ENCODE measurements around the gene VTI1A. TPM values are rescaled to one million over a fixed set of nuclear protein-coding genes. Genes with fewer than 3 reads are reported as not detected.

Gene VTI1A
- total RNA-seq, 1 donor from 2014 or later, result 34.2 TPM

DNA sequence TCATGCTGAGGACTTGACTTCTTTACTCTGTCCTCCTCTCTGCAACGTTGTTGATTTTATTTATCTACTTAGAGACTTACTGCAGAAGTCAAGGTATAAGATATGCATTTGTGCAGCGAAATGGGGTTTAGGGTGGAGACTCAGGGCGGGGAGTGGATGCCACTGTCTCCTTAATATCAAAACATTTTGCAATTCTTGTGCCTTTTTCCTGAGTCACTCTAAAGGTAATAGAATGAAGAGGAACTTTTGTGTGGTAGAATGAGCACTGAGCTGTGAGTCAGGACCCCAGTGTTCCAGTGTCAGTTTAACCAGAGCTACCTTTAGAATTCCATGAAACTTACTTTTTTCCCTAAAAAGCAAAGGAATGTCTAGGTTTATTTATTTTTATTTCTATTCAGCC is 78.2 kb downstream of the VTI1A start:
- Mint-ChIP-seq H3K27ac (ENCODE audit: unreplicated experiment) (no peak overlapping the region), H3K4me3 (no peak overlapping the region), H3K27me3 (ENCODE audit: low read depth) (no peaks in the 10 kb centered on the region), H3K36me3 (ENCODE audit: low read depth) (no peaks in the 10 kb centered on the region), H3K9me3 (no peaks in the 10 kb centered on the region), H3K4me1 (peaks cover 8% of the 10 kb centered on the region)
- TF ChIP-seq, protein P1, sequence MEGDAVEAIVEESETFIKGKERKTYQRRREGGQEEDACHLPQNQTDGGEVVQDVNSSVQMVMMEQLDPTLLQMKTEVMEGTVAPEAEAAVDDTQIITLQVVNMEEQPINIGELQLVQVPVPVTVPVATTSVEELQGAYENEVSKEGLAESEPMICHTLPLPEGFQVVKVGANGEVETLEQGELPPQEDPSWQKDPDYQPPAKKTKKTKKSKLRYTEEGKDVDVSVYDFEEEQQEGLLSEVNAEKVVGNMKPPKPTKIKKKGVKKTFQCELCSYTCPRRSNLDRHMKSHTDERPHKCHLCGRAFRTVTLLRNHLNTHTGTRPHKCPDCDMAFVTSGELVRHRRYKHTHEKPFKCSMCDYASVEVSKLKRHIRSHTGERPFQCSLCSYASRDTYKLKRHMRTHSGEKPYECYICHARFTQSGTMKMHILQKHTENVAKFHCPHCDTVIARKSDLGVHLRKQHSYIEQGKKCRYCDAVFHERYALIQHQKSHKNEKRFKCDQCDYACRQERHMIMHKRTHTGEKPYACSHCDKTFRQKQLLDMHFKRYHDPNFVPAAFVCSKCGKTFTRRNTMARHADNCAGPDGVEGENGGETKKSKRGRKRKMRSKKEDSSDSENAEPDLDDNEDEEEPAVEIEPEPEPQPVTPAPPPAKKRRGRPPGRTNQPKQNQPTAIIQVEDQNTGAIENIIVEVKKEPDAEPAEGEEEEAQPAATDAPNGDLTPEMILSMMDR (conservative IDR thresholded peaks at IDR 0.05), result no peak
- DNase-seq (ENCODE audit: low read depth, low spot score), result no peak

DNA sequence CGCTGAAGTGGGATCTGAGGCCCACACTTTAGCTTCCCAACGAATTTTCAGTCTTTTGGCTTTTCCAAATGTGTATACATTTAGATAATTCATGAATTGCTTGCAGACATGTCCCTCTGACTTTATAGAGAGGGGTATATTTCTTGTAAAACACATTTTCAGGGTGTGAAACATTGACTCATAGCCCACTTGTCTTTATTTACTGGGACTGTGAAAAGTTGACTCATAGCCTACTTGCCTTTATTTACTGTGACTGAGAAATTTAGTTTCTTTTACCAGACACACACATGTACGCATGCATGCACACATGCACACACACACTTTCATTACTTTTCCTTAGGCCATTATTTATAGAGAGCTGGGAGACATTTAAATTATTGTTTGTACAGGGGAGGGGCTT is 79.1 kb downstream of the VTI1A start:
- Mint-ChIP-seq H3K36me3 (ENCODE audit: low read depth) (no peaks in the 10 kb centered on the region), H3K9me3 (no peaks in the 10 kb centered on the region), H3K27me3 (ENCODE audit: low read depth) (no peaks in the 10 kb centered on the region), H3K4me1 (peaks cover 8% of the 10 kb centered on the region), H3K4me3 (no peak overlapping the region), H3K27ac (ENCODE audit: unreplicated experiment) (no peak overlapping the region)
- TF ChIP-seq, protein P1 (conservative IDR thresholded peaks at IDR 0.05), result no peak
- no peak for DNase-seq (ENCODE audit: low read depth, low spot score)

DNA sequence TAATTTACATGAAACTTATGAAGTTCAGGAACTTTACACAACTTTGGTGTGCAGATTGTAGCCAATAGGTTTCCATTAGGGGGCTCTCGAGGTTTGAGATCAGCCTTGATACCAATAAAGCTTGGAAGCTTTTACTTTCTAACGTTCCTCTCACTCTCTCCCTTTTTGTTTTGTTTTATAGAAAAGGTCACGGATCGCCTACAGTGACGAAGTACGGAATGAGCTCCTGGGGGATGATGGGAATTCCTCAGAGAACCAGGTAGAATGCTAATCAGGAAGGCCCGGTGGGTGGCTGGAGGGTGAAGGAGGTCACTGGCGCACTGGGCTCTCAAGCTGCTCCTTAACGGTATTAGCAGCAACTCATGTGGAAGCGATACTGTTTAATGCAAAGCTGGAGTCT is 79.9 kb downstream of the VTI1A start:
- Mint-ChIP-seq H3K9me3 (no peaks in the 10 kb centered on the region), H3K4me1 (peaks cover 12% of the 10 kb centered on the region), H3K36me3 (ENCODE audit: low read depth) (no peaks in the 10 kb centered on the region), H3K4me3 (no peak overlapping the region), H3K27me3 (ENCODE audit: low read depth) (no peaks in the 10 kb centered on the region), H3K27ac (ENCODE audit: unreplicated experiment) (no peak overlapping the region)
- TF ChIP-seq, protein P1 (conservative IDR thresholded peaks at IDR 0.05), result no peak
- DNase-seq (ENCODE audit: low read depth, low spot score), result no peak

DNA sequence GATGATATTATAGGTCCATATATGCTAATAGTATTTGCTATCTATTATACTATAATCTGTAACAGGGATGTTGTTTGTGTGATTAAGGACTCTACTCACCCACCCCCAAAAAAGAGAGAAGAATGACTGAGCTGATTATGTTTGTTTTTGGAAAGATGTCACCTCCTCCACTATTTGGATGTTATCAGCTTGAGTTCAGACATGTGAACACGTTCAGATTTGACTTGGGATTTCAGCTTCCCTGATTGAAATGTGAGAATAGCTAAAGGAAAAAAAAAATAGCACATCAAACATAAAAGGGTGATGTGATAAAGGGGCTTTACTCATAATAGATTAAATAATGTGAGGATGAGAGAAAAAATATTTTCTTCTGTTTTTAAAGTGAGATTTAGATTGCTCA is 81.2 kb downstream of the VTI1A start:
- Mint-ChIP-seq H3K9me3 (no peaks in the 10 kb centered on the region), H3K27me3 (ENCODE audit: low read depth) (no peaks in the 10 kb centered on the region), H3K27ac (ENCODE audit: unreplicated experiment) (no peak overlapping the region), H3K36me3 (ENCODE audit: low read depth) (no peaks in the 10 kb centered on the region), H3K4me3 (no peak overlapping the region), H3K4me1 (peaks cover 14% of the 10 kb centered on the region)
- no peak for DNase-seq (ENCODE audit: low read depth, low spot score)
- TF ChIP-seq, protein P1 (conservative IDR thresholded peaks at IDR 0.05), result no peak

DNA sequence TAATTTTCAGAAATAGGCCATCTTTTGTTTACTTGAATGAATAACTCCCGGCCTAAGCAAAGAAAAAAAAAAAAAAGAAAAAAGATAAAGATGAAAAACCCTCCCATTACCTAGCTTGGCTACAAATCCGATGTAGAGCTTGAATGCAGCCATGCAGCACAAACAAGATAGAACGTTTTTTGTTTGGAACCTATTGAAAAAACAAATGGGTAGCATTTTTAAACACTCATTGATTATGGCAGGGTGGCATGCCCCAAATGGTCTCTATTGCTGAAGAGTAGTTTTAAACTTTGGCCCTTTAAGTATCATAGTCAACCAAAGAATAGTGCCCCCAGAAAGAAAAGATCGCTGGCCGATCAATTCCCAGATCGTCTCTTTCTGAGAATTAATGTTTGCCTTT is 84.4 kb downstream of the VTI1A start:
- TF ChIP-seq, protein P1 (conservative IDR thresholded peaks at IDR 0.05), result no peak
- no peaks in the 10 kb centered on the region for H3K9me3 Mint-ChIP-seq
- DNase-seq (ENCODE audit: low read depth, low spot score), result no peak
- no peaks in the 10 kb centered on the region for H3K27me3 Mint-ChIP-seq (ENCODE audit: low read depth)
- no peaks in the 10 kb centered on the region for H3K36me3 Mint-ChIP-seq (ENCODE audit: low read depth)
- H3K4me1 Mint-ChIP-seq, result peaks cover 15% of the 10 kb centered on the region
- H3K4me3 Mint-ChIP-seq, result no peak overlapping the region
- H3K27ac Mint-ChIP-seq (ENCODE audit: unreplicated experiment), result no peak overlapping the region

DNA sequence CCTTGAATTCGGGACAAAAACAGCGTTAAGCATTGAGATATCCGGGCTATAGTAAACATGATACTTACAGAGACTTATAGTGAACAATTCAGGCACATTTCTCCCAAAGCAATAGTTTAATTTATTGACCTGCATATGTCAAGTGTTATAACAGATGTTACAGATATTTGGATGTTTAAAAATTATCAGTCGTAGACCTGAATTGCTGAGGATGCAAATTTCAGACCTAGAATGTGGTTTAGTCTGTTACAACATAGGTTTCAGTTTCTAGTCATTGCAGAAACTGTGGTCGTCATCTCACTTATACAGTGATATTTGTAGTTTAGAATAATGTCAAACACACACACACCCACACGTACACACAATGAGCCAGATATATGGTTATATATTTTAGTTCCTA is 85.2 kb downstream of the VTI1A start:
- Mint-ChIP-seq H3K4me3 (no peak overlapping the region), H3K27ac (ENCODE audit: unreplicated experiment) (no peak overlapping the region), H3K36me3 (ENCODE audit: low read depth) (no peaks in the 10 kb centered on the region), H3K9me3 (no peaks in the 10 kb centered on the region), H3K27me3 (ENCODE audit: low read depth) (no peaks in the 10 kb centered on the region), H3K4me1 (peaks cover 10% of the 10 kb centered on the region)
- no peak for DNase-seq (ENCODE audit: low read depth, low spot score)
- TF ChIP-seq, protein P1 (conservative IDR thresholded peaks at IDR 0.05), result no peak

Data from neural crest cell (in vitro differentiated cells).